H1 (cell line): ENCODE measurements around the gene DPP10. TPM values are rescaled to one million over a fixed set of nuclear protein-coding genes. Genes with fewer than 3 reads are reported as not detected.
A peak's percentile ranks its signal among the peaks of the same experiment; 100 is the strongest.

Experiments
- CTCF ChIA-PET: fragments of 300-600 bp; sonication (Branson Sonifier 250); formaldehyde crosslinking; loops from one replicate; lab custom pipeline; 2021; ENCODE audit not compliant: partially characterized antibody; lab: Charles Lee
- POLR2A ChIA-PET: fragments of 300-600 bp; sonication (Branson Sonifier 250); formaldehyde crosslinking; loops from one replicate; lab custom pipeline; 2021; ENCODE audit warnings: inconsistent platforms; ENCODE audit not compliant: partially characterized antibody; lab: Charles Lee
- DNase-seq, 2 experiments: peaks; one replicate each; pipeline versions ENCODE4 v3.0.0 to v3.0.0-alpha.2; 2010 to 2022; ENCODE audit warnings: low spot score in 2 of 2, low read depth in 1 of 2, mixed read lengths in 1 of 2
- FAIRE-seq: peaks from 2 replicates; lab custom pipeline; 2011; peaks lifted over from hg19 to GRCh38; lab: Jason Lieb, UNC
- H2AFZ ChIP-seq: 2 replicates; pipeline ENCODE4 v1.8.1; 2012; ENCODE audit warnings: low read length, inconsistent platforms
- H2AK5ac ChIP-seq: 2 replicates; pipeline ENCODE4 v1.6.1; 2013; ENCODE audit warnings: low read depth, low read length
- H2BK120ac ChIP-seq: replicated peaks from 2 replicates; pipeline ENCODE3; 2013; ENCODE audit warnings: low read depth, low read length, inconsistent platforms
- H2BK12ac ChIP-seq: 2 replicates; pipeline ENCODE4 v1.6.1; 2013; ENCODE audit warnings: low read depth, low read length
- H2BK15ac ChIP-seq: 2 replicates; pipeline ENCODE4 v1.6.1; 2013; ENCODE audit warnings: low read length
- H2BK20ac ChIP-seq: 2 replicates; pipeline ENCODE4 v1.6.1; 2013; ENCODE audit warnings: low read length
- H2BK5ac ChIP-seq: 2 replicates; pipeline ENCODE4 v1.6.1; 2013; ENCODE audit warnings: low read depth, low read length
- H3K14ac ChIP-seq: 2 replicates; pipeline ENCODE4 v1.6.1; 2013; ENCODE audit warnings: inconsistent platforms; ENCODE audit not compliant: insufficient read length
- H3K18ac ChIP-seq: 2 replicates; pipeline ENCODE4 v1.6.1; 2013; ENCODE audit warnings: low read length; ENCODE audit errors: extremely low read depth
- H3K23ac ChIP-seq: 2 replicates; pipeline ENCODE4 v1.6.1; 2013; ENCODE audit warnings: inconsistent platforms; ENCODE audit not compliant: insufficient read length
- H3K23me2 ChIP-seq: 2 replicates; pipeline ENCODE4 v1.6.1; 2013; ENCODE audit warnings: low read depth, low read length
- H3K27ac ChIP-seq: 2 replicates; pipeline ENCODE4 v1.6.1; 2011; ENCODE audit warnings: low read depth, low read length, inconsistent platforms
- H3K27me3 ChIP-seq, 4 experiments: replicated peaks in 1 of 4; 1 replicate in 1 of 4; 2 replicates in 3 of 4; pipeline versions ENCODE4 v1.6.1 to v1.8.1; 2011 to 2013; ENCODE audit warnings: low read length in 3 of 4, mild to moderate bottlenecking in 3 of 4, inconsistent platforms in 2 of 4, mixed read lengths in 2 of 4, moderate library complexity in 1 of 4; ENCODE audit not compliant: control insufficient read depth in 3 of 4, insufficient read depth in 3 of 4; ENCODE audit errors: extremely low read depth in 1 of 4
- H3K36me3 ChIP-seq, 4 experiments: 2 replicates each; pipeline versions ENCODE4 v1.6.1 to v1.8.1; 2011 to 2013; ENCODE audit warnings: mild to moderate bottlenecking in 4 of 4, low read length in 3 of 4, moderate library complexity in 2 of 4, control low read depth in 1 of 4, inconsistent platforms in 1 of 4; ENCODE audit not compliant: insufficient read depth in 4 of 4, control insufficient read depth in 2 of 4
- H3K4ac ChIP-seq: replicated peaks from 2 replicates; pipeline ENCODE3; 2013; ENCODE audit warnings: low read length, low read depth, mixed read lengths, inconsistent platforms; ENCODE audit not compliant: insufficient read length
- H3K4me1 ChIP-seq, 4 experiments: replicated peaks in 1 of 4; 1 replicate in 1 of 4; 2 replicates in 3 of 4; pipeline versions ENCODE4 v1.6.1 to v1.8.1; 2011 to 2013; ENCODE audit warnings: low read length in 3 of 4, inconsistent platforms in 2 of 4, mixed read lengths in 1 of 4; ENCODE audit not compliant: insufficient read depth in 4 of 4, control insufficient read depth in 3 of 4
- H3K4me2 ChIP-seq, 2 experiments: 2 replicates each; pipeline versions ENCODE4 v1.6.1 to v1.8.1; 2011 to 2013; ENCODE audit warnings: low read depth in 2 of 2, low read length in 2 of 2, control low read depth in 1 of 2, inconsistent platforms in 1 of 2, mild to moderate bottlenecking in 1 of 2; ENCODE audit not compliant: insufficient read depth in 1 of 2
- H3K4me3 ChIP-seq, 4 experiments: fragments of 200-600, 300-600 bp in 1 of 4; sonication (generic), shearing (Covaris generic), sonication (Bioruptor Twin) in 1 of 4; 2 replicates each; pipeline versions ENCODE4 v1.5.1 to v1.8.1; 2011 to 2016; ENCODE audit warnings: low read length in 4 of 4, low read depth in 3 of 4, control low read depth in 2 of 4, inconsistent platforms in 2 of 4, mild to moderate bottlenecking in 2 of 4, mixed read lengths in 1 of 4, moderate library complexity in 1 of 4; ENCODE audit not compliant: insufficient read depth in 2 of 4; ENCODE audit errors: extremely low read depth in 1 of 4
- H3K56ac ChIP-seq: replicated peaks from 2 replicates; pipeline ENCODE3; 2013; ENCODE audit warnings: low read depth, mild to moderate bottlenecking, mixed read lengths, low read length, inconsistent platforms; ENCODE audit not compliant: insufficient read length
- H3K79me1 ChIP-seq: 2 replicates; pipeline ENCODE4 v1.6.1; 2013; ENCODE audit warnings: low read depth, low read length, control low read depth
- H3K79me2 ChIP-seq, 2 experiments: 2 replicates each; pipeline versions ENCODE4 v1.6.1 to v1.8.1; 2012 to 2013; ENCODE audit warnings: low read length in 2 of 2, mild to moderate bottlenecking in 2 of 2, inconsistent platforms in 1 of 2; ENCODE audit not compliant: insufficient read depth in 2 of 2, control insufficient read depth in 1 of 2
- H3K9ac ChIP-seq, 4 experiments: replicated peaks in 1 of 4; 1 replicate in 1 of 4; 2 replicates in 3 of 4; pipeline versions ENCODE4 v1.6.1 to v1.8.1; 2011 to 2013; ENCODE audit warnings: low read depth in 3 of 4, low read length in 3 of 4, control low read depth in 2 of 4, mild to moderate bottlenecking in 2 of 4, moderate library complexity in 2 of 4, inconsistent platforms in 1 of 4; ENCODE audit errors: extremely low read depth in 1 of 4
- H3K9me3 ChIP-seq, 2 experiments: 2 replicates each; pipeline versions ENCODE4 v1.6.1 to v1.8.1; 2012 to 2013; ENCODE audit warnings: mild to moderate bottlenecking in 2 of 2, moderate library complexity in 2 of 2, control low read depth in 1 of 2, inconsistent platforms in 1 of 2, low read depth in 1 of 2, low read length in 1 of 2, mixed read lengths in 1 of 2; ENCODE audit not compliant: insufficient read depth in 2 of 2
- H4K20me1 ChIP-seq, 2 experiments: replicated peaks in 1 of 2; 2 replicates each; pipeline versions ENCODE3 to v1.8.1; 2011 to 2013; ENCODE audit warnings: inconsistent platforms in 2 of 2, low read length in 2 of 2, mild to moderate bottlenecking in 1 of 2; ENCODE audit not compliant: insufficient read depth in 2 of 2, control insufficient read depth in 1 of 2
- H4K5ac ChIP-seq: 2 replicates; pipeline ENCODE4 v1.6.1; 2013; ENCODE audit warnings: low read length, low read depth, mixed read lengths, inconsistent platforms; ENCODE audit not compliant: insufficient read length
- H4K8ac ChIP-seq: 2 replicates; pipeline ENCODE4 v1.8.0; 2013; ENCODE audit warnings: mild to moderate bottlenecking, moderate library complexity, low read length, inconsistent platforms; ENCODE audit not compliant: insufficient read depth; ENCODE audit errors: extremely low read depth
- H4K91ac ChIP-seq: replicated peaks from 2 replicates; pipeline ENCODE3; 2013; ENCODE audit warnings: low read length, mixed read lengths, inconsistent platforms; ENCODE audit not compliant: insufficient read length
- CBX5 ChIP-seq: fragments of 300-800, 300-1000 bp; sonication (generic); IDR thresholded peaks from 2 replicates; pipeline ENCODE4 v1.7.1; 2016; ENCODE audit warnings: antibody characterized with exemption, low read length, low read depth
- CHD1 ChIP-seq: IDR thresholded peaks from 2 replicates; pipeline ENCODE4 v1.6.1; 2012; ENCODE audit warnings: low read depth, low read length, improper control_type of control experiment
- EZH2 ChIP-seq: fragments of 200-600 bp; sonication (generic); IDR thresholded peaks from 2 replicates; pipeline ENCODE4 v1.7.1; 2012; ENCODE audit warnings: low read depth, mild to moderate bottlenecking, moderate library complexity, low read length, inconsistent platforms; ENCODE audit not compliant: severe bottlenecking
- NANOG ChIP-seq: IDR thresholded peaks from 2 replicates; pipeline ENCODE4 v1.6.1; 2011; ENCODE audit warnings: low read length, low read depth, mild to moderate bottlenecking, inconsistent platforms; ENCODE audit not compliant: insufficient read depth, poor library complexity, severe bottlenecking
- SP1 ChIP-seq: IDR thresholded peaks from 2 replicates; pipeline ENCODE4 v1.6.1; 2011; ENCODE audit warnings: low read depth, low read length
- SP4 ChIP-seq: IDR thresholded peaks from 2 replicates; pipeline ENCODE4 v1.6.1; 2012; ENCODE audit warnings: low read length, inconsistent platforms
- TAF7 ChIP-seq: optimal IDR thresholded peaks from 2 replicates; pipeline ENCODE3; 2011; ENCODE audit warnings: low read depth, mild to moderate bottlenecking, inconsistent platforms, low read length, moderate library complexity, borderline replicate concordance
- WGBS, 2 experiments: shearing (Covaris generic) in 1 of 2; methylation state at CpG; one replicate each; pipeline versions ENCODE4 v1.1.6 to v1.1.7; 2013 to 2015; ENCODE audit warnings: low lambda C conversion rate in 2 of 2, mixed read lengths in 2 of 2, inconsistent platforms in 1 of 2, low coverage in 1 of 2, missing lambda C conversion rate in 1 of 2; ENCODE audit not compliant: insufficient replicate concordance in 2 of 2, insufficient coverage in 1 of 2, insufficient read length in 1 of 2; ENCODE audit errors: extremely low coverage in 1 of 2, missing lambda C conversion rate in 1 of 2; 5-methylcytosine and 5-hydroxymethylcytosine counted together
- polyA plus RNA-seq, 7 experiments: library from polyadenylated mRNA; depleted of rRNA in 3 of 7; stranded (reverse) in 5 of 7; unstranded in 2 of 7; fragments of >200 nt in 5 of 7; fragments of 200-250 nt in 2 of 7; gene quantifications; 1 replicate in 5 of 7; 2 replicates in 1 of 7; 4 replicates in 1 of 7; pipeline versions ENCODE4 v1.2.1 to v1.2.3, GENCODE V29; 2011 to 2013; ENCODE audit warnings: missing spikeins in 2 of 7, mixed read lengths in 2 of 7
- total RNA-seq: library from RNA; stranded (reverse); fragmentation: NEBNext Ultra II Directional; extraction: Animal tissue kit (Norgen Biotek cat#: 25700); gene quantifications from 2 replicates; pipeline ENCODE4 v1.2.1, GENCODE V29; 2021
- TF ChIP-seq, protein P1 (sequence below): IDR thresholded peaks from 2 replicates; pipeline ENCODE4 v1.6.1; 2011; ENCODE audit warnings: low read depth, mild to moderate bottlenecking, low read length; ENCODE audit not compliant: insufficient read depth

The DPP10 gene
- total and polyA plus RNA-seq, 2 of the 8 experiments (the other 6 are each of a cell fraction or from before 2014, with no cell fraction given), result 3.3 to 7.2 TPM

GRCh38 chr2:114821055-114821454 is 378.6 kb downstream of the DPP10 start:
- Histone ChIP-seq H3K4ac (no peak overlapping the region), H4K8ac (no peak overlapping the region), H2BK12ac (no peak overlapping the region), H2BK15ac (no peak overlapping the region), H2AFZ (no peak overlapping the region), H4K5ac (no peak overlapping the region), H3K23me2 (no peaks in the 10 kb centered on the region), H3K9ac (no peak overlapping the region), H3K4me3 (no peak overlapping the region), H2AK5ac (no peak overlapping the region), H3K56ac (no peak overlapping the region), H3K4me1 (peaks cover 0 to 3% (median 0%) of the 10 kb centered on the region in 4 experiments; a peak in 2 of 7 replicates), H3K27me3 (no peaks in the 10 kb centered on the region), H3K79me1 (no peaks in the 10 kb centered on the region), H4K20me1 (no peaks in the 10 kb centered on the region), H2BK120ac (no peak overlapping the region), H2BK20ac (no peak overlapping the region), H3K79me2 (no peaks in the 10 kb centered on the region), H3K9me3 (peaks cover 12 to 13% of the 10 kb centered on the region in 2 experiments), H3K23ac (no peak overlapping the region), H4K91ac (no peak overlapping the region), H3K36me3 (no peaks in the 10 kb centered on the region; a peak in 1 of 8 replicates), H3K4me2 (no peak overlapping the region), H3K18ac (no peak overlapping the region), H2BK5ac (no peak overlapping the region), H3K14ac (no peak overlapping the region), H3K27ac (no peak overlapping the region)
- CTCF ChIA-PET, result no interaction called here
- TF ChIP-seq CHD1 (no peak), SP1 (no peak), CBX5 (no peak), SP4 (no peak), EZH2 (no peak), TAF7 (no peak), NANOG (peak; percentile 50)
- TF ChIP-seq, protein P1, sequence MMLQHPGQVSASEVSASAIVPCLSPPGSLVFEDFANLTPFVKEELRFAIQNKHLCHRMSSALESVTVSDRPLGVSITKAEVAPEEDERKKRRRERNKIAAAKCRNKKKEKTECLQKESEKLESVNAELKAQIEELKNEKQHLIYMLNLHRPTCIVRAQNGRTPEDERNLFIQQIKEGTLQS, result no peak
- DNase-seq (peak in 1 of 2 experiments; percentile 7), FAIRE-seq (no peak)
- WGBS, 2 experiments, result 90% methylated on average over 3 of the region's 3 CpGs; no CpG with 5 or more reads in 1 of the 2 experiments
- POLR2A ChIA-PET, result no interaction called here
